WTC11 (cell line): Measurements from ENCODE around the gene NIPA2.

Experiments used
- E2F4 ChIP-seq: sonication (generic); formaldehyde crosslinking; IDR thresholded peaks from 2 replicates; pipeline ENCODE4 v1.8.1; 2022; ENCODE audit warnings: low read depth, mild to moderate bottlenecking, moderate library complexity, missing genetic modification reagents, borderline replicate concordance
- IRF1 ChIP-seq: sonication (generic); formaldehyde crosslinking; IDR thresholded peaks from 2 replicates; pipeline ENCODE4 v1.8.0; 2023; ENCODE audit warnings: missing genetic modification reagents
- JUN ChIP-seq: sonication (generic); formaldehyde crosslinking; IDR thresholded peaks from 2 replicates; pipeline ENCODE4 v1.8.0; 2023; ENCODE audit warnings: mild to moderate bottlenecking, missing genetic modification reagents
- KAT7 ChIP-seq: sonication (generic); formaldehyde crosslinking; IDR thresholded peaks from 2 replicates; pipeline ENCODE4 v1.8.1; 2023; ENCODE audit warnings: missing genetic modification reagents, mild to moderate bottlenecking, borderline replicate concordance
- SMAD3 ChIP-seq: sonication (generic); formaldehyde crosslinking; IDR thresholded peaks from 2 replicates; pipeline ENCODE4 v1.8.0; 2022; ENCODE audit warnings: missing genetic modification reagents, mild to moderate bottlenecking, borderline replicate concordance
- USF1 ChIP-seq: sonication (generic); formaldehyde crosslinking; IDR thresholded peaks from 2 replicates; pipeline ENCODE4 v1.8.0; 2022; ENCODE audit warnings: mild to moderate bottlenecking, missing genetic modification reagents
- ZNF121 ChIP-seq: sonication (generic); formaldehyde crosslinking; IDR thresholded peaks from 2 replicates; pipeline ENCODE4 v1.8.0; 2023; ENCODE audit warnings: missing genetic modification reagents
- ZNF416 ChIP-seq: fragments of 250-450 bp; sonication (Bioruptor Pico); IDR thresholded peaks from 2 replicates; pipeline ENCODE4 v1.9.0; 2021; ENCODE audit warnings: mild to moderate bottlenecking, inconsistent platforms
- TF ChIP-seq, protein P1 (sequence below): fragments of 200-600 bp; IDR thresholded peaks from 2 replicates; pipeline ENCODE4 v1.8.0; 2022; ENCODE audit warnings: antibody characterized with exemption
- TF ChIP-seq, protein P2 (sequence below): sonication (generic); formaldehyde crosslinking; IDR thresholded peaks from 2 replicates; pipeline ENCODE4 v1.8.0; 2023; ENCODE audit warnings: mild to moderate bottlenecking, missing genetic modification reagents
- TF ChIP-seq, protein P3 (sequence below): sonication (generic); formaldehyde crosslinking; IDR thresholded peaks from 2 replicates; pipeline ENCODE4 v1.8.1; 2022; ENCODE audit warnings: missing genetic modification reagents, borderline replicate concordance
- TF ChIP-seq, protein P4 (sequence below): sonication (generic); formaldehyde crosslinking; IDR thresholded peaks from 2 replicates; pipeline ENCODE4 v1.8.0; 2022; ENCODE audit warnings: missing genetic modification reagents

DNA sequence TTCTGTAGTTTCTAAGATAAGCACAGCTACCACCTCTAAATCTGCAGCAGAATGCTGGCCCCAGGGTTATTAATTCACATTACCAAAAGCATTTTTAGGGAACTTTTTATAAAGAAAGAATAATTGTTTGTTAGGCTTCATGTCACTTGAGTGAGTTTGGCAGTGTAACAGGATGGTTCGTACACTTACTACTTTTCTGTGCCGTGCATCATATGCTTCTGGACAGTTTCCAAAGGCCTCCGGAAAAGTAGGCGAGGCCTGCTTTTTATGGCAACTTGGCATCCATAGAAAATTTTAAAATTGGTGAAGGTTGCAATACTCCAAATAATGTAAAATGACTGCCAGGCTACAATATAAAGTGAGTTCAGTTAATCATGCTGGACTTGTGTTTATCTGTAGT is 30.0 kb downstream of the NIPA2 start:
- TF ChIP-seq, protein P1, sequence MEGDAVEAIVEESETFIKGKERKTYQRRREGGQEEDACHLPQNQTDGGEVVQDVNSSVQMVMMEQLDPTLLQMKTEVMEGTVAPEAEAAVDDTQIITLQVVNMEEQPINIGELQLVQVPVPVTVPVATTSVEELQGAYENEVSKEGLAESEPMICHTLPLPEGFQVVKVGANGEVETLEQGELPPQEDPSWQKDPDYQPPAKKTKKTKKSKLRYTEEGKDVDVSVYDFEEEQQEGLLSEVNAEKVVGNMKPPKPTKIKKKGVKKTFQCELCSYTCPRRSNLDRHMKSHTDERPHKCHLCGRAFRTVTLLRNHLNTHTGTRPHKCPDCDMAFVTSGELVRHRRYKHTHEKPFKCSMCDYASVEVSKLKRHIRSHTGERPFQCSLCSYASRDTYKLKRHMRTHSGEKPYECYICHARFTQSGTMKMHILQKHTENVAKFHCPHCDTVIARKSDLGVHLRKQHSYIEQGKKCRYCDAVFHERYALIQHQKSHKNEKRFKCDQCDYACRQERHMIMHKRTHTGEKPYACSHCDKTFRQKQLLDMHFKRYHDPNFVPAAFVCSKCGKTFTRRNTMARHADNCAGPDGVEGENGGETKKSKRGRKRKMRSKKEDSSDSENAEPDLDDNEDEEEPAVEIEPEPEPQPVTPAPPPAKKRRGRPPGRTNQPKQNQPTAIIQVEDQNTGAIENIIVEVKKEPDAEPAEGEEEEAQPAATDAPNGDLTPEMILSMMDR: no peak
- TF ChIP-seq, protein P2, sequence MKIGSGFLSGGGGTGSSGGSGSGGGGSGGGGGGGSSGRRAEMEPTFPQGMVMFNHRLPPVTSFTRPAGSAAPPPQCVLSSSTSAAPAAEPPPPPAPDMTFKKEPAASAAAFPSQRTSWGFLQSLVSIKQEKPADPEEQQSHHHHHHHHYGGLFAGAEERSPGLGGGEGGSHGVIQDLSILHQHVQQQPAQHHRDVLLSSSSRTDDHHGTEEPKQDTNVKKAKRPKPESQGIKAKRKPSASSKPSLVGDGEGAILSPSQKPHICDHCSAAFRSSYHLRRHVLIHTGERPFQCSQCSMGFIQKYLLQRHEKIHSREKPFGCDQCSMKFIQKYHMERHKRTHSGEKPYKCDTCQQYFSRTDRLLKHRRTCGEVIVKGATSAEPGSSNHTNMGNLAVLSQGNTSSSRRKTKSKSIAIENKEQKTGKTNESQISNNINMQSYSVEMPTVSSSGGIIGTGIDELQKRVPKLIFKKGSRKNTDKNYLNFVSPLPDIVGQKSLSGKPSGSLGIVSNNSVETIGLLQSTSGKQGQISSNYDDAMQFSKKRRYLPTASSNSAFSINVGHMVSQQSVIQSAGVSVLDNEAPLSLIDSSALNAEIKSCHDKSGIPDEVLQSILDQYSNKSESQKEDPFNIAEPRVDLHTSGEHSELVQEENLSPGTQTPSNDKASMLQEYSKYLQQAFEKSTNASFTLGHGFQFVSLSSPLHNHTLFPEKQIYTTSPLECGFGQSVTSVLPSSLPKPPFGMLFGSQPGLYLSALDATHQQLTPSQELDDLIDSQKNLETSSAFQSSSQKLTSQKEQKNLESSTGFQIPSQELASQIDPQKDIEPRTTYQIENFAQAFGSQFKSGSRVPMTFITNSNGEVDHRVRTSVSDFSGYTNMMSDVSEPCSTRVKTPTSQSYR (CRISPR knock-in tag): no peak
- TF ChIP-seq IRF1 (CRISPR knock-in tag) (no peak), SMAD3 (CRISPR knock-in tag) (no peak), ZNF416 (no peak), USF1 (CRISPR knock-in tag) (no peak), JUN (CRISPR knock-in tag) (no peak), KAT7 (CRISPR knock-in tag) (no peak), ZNF121 (CRISPR knock-in tag) (no peak), E2F4 (CRISPR knock-in tag) (no peak)
- TF ChIP-seq, protein P3, sequence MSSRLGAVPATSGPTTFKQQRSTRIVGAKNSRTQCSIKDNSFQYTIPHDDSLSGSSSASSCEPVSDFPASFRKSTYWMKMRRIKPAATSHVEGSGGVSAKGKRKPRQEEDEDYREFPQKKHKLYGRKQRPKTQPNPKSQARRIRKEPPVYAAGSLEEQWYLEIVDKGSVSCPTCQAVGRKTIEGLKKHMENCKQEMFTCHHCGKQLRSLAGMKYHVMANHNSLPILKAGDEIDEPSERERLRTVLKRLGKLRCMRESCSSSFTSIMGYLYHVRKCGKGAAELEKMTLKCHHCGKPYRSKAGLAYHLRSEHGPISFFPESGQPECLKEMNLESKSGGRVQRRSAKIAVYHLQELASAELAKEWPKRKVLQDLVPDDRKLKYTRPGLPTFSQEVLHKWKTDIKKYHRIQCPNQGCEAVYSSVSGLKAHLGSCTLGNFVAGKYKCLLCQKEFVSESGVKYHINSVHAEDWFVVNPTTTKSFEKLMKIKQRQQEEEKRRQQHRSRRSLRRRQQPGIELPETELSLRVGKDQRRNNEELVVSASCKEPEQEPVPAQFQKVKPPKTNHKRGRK (CRISPR knock-in tag): no peak
- TF ChIP-seq, protein P4, sequence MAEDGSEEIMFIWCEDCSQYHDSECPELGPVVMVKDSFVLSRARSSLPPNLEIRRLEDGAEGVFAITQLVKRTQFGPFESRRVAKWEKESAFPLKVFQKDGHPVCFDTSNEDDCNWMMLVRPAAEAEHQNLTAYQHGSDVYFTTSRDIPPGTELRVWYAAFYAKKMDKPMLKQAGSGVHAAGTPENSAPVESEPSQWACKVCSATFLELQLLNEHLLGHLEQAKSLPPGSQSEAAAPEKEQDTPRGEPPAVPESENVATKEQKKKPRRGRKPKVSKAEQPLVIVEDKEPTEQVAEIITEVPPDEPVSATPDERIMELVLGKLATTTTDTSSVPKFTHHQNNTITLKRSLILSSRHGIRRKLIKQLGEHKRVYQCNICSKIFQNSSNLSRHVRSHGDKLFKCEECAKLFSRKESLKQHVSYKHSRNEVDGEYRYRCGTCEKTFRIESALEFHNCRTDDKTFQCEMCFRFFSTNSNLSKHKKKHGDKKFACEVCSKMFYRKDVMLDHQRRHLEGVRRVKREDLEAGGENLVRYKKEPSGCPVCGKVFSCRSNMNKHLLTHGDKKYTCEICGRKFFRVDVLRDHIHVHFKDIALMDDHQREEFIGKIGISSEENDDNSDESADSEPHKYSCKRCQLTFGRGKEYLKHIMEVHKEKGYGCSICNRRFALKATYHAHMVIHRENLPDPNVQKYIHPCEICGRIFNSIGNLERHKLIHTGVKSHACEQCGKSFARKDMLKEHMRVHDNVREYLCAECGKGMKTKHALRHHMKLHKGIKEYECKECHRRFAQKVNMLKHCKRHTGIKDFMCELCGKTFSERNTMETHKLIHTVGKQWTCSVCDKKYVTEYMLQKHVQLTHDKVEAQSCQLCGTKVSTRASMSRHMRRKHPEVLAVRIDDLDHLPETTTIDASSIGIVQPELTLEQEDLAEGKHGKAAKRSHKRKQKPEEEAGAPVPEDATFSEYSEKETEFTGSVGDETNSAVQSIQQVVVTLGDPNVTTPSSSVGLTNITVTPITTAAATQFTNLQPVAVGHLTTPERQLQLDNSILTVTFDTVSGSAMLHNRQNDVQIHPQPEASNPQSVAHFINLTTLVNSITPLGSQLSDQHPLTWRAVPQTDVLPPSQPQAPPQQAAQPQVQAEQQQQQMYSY (CRISPR knock-in tag): no peak
